Measurements from ENCODE around the gene SCGB2B2.
"Not testable (repeated sequence)": the region's sequence is repeated elsewhere in the genome, so short reads cannot be mapped to it uniquely, and the experiment has no call there.

Gene SCGB2B2, protein sequence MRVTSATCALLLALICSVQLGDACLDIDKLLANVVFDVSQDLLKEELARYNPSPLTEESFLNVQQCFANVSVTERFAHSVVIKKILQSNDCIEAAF

DNA sequence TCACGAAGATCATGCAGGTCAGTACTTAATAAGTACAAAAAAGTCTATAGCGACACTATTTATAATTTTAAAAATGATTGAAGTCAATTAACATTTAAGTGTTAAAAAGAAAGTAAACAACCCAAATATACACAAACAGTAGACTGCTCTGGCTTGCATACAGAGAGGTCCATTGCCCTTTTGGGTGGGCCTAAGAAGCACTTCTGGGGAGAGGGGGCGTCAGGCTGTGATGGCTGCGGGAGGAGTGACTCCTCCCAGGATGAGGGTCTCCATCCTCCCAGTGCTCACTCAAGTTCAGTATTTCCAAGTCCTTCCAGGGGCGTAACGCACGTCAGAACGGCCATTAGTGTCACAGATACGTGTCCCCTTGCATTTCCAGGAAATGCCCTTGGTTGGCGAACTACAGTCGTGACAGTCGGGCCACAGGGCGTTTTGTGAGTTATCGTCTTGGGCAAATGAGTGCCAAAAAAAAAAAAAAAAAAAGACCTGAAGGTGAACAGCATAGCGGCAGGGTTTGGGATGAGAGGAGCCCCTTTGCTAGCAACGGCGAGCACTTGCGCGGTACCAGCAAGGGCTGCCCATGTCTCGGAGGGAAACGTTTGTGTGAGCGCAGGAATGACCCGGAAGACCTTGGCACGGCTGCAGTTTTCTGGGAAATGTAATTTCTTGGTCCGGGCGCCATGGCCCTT, at the start of gene SCGB2B2:
TSS of gene SCGB2B2 (minus strand) at position 463 of the 689 bp plus-strand sequence. CDS start 82,596 bp downstream, outside the sequence.
- DNase-seq, result no peak
- in situ Hi-C loops (cut with MboI; ENCODE audit: low pct_unique_long_range_greater_than_20kb, low sequenced_read_pairs), result no loop called here

DNA sequence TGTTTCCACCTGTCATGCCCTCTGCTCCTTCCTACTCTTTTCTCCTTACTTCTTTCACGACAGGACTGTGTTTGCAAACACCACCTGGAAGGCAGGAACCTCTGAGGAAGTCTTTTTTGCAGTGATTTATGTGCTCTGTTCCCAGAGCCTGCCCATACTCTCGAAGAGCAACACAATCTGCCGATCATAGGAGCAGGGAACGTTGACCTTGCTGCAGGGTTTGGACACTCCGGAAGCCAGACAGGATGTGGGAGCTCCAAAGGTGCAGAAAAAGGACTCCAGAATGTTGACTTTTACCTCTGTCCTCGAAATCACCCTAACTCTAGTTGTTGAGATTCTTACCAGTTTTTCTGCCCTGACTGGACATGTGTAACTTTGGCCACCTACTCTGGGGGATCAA, 48.4 kb upstream of the SCGB2B2 start:
- in situ Hi-C loops (cut with MboI; ENCODE audit: low pct_unique_long_range_greater_than_20kb, low sequenced_read_pairs), result no loop called here
- no peak for DNase-seq

DNA sequence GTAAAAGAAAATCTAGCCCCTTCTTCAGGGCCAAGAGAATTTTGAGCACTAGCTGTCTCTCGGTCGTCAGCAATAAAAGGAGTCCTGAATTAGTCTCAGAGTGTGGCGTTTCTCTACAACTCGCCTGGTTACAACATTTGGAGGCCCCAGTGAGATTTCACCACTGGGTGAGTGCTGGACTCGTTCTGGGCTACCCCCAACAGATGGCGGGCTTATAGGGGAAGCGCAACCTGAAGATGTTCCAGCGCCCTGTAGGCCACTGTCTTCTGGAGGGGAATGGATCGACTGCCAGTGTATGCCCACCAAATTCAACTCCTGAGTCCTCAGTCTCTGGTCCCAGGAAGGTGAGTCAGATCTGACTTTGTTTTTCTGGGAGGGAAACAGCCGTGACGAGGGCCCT, 45.4 kb upstream of the SCGB2B2 start:
- DNase-seq, result no peak
- in situ Hi-C loops (cut with MboI; ENCODE audit: low pct_unique_long_range_greater_than_20kb, low sequenced_read_pairs), result no loop called here

DNA sequence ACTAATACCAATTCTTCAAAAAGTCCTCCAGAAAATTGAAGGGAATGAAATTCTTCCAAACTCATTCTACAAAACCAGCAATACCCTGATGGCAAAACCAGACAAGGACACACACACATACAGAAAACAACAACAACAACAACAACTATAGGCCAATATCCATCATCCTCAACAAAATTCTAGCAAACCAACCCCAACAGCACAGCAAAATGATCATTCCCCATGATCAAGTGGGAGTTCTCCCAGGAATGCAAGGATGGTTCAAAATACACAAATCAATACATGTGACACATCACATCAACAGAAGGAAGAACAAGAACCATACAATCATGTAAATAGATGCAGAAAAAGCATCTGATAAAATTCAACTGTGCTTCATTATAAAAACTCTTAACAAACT, 38.4 kb upstream of the SCGB2B2 start:
- DNase-seq, result no peak
- in situ Hi-C loops (cut with MboI; ENCODE audit: low pct_unique_long_range_greater_than_20kb, low sequenced_read_pairs), result no loop called here

DNA sequence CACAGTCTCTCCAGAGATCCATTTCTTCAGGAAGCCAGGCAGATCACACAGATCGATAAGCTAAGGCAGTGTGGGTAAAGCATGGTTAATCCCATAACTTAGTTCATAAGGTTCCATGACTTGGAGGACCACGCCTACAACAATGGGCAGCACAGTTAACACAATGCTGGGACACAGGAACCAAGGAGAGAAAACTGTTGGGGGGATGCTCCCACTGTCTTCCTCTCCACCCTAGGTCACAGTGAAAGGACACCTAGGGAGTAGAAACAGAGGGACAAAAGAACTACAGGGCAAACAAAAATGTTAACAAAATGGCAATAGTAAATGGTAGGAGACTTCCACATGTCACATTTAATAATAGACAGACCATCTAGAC, 36.3 kb upstream of the SCGB2B2 start:
- in situ Hi-C loops (cut with MboI; ENCODE audit: low pct_unique_long_range_greater_than_20kb, low sequenced_read_pairs), result no loop called here
- no peak for DNase-seq

DNA sequence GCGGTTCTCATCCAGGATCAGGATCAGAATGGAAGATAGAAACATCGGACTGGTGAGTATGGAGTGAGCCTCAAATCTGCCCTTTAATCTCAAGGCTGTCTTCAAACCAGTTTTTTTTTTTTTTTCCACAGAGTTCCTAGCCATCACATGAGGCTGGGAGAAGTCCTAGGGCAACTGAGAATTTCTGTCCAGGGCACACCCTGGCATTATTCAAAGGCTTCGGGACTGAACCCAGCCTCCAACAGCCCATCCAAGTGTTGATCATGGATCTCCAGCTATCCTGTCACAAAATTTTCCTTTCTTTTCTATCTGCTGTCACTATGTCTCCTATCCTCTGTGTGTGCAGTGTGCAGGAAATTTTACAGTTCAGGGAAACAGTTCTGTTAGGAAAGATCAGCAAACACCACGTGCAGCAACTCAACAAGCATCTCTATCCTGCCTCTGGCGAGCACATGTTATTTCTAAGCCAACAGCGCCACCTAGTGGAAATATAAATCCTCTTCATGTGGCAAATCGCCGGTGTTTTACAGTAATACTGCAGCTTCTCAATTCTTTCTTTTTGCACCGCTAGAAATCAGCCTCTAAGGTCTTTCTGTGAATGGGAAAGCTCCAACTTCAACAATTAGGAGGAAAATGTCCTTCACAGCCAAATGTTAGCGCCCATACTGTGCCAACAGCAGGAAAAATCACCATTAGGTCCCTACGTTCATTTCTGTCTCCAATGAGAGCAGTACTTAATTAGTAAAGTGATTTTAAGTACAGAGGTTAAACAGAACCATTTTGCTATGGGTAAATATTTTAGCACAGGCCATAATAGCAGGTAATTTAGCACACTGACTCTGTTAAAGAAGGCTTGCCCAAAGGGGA, 35.7 kb upstream of the SCGB2B2 start:
- in situ Hi-C loops (cut with MboI; ENCODE audit: low pct_unique_long_range_greater_than_20kb, low sequenced_read_pairs), result no loop called here
- peak; percentile 70 for DNase-seq

DNA sequence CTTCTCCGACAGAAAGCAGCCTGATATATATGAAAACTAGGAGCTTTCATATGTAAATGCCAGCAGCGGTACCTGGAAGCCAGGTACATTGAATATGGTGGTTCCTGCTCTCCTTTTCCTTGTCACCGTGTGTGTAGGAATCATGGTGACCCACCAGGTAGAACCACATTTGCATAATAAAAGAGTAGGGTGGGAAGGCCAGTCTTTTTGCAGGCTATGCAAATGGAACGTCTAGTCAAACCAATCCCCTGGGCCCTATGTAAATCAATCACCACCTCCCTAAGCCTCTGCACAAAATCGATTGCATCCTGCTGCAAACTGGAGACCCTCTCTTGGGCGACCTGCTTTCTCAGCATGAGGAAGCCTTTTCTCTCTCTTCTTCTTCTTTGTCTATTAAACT, 34.9 kb upstream of the SCGB2B2 start:
- in situ Hi-C loops (cut with MboI; ENCODE audit: low pct_unique_long_range_greater_than_20kb, low sequenced_read_pairs), result no loop called here
- no peak for DNase-seq

DNA sequence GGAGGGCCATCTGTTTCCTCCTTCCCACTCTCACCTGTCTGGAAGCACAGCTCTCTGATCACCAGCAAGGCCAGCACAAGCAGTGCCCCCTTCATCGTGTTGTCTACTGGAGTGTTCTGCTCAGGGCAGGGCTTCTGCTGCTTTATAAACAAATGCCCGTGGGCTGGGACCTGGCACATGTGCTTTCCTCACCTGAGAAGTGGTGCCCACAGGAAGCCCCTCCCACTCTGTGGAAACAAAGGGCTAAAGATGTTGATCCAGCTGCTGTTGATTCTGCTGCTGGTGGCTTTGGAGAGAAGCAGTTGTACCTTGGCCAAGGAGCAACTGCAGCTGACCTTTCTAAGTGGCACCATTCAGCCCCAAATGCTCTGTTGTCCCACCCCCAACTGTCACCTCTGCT, 30.7 kb upstream of the SCGB2B2 start:
- no peak for DNase-seq
- in situ Hi-C loops (cut with MboI; ENCODE audit: low pct_unique_long_range_greater_than_20kb, low sequenced_read_pairs), result no loop called here

DNA sequence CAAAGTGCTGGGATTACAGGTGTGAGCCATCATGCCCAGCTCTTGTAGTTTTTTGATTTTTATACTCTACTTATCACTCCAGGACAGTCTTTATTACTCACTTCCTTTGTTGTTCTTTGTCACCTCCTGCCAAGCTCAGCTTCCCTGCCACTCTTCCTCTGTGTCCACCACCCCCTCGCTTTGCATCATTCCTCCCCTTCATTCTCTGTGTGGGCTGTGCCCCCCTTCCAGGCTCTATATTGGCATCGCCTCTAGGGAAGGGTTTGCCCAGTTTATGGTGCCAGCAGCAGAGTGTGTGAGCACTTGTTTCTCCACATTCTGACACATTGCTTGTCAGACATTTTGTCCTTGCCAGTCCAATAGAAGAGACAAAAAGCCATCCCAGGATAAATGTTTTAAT, 15.6 kb upstream of the SCGB2B2 start:
- in situ Hi-C loops (cut with MboI; ENCODE audit: low pct_unique_long_range_greater_than_20kb, low sequenced_read_pairs), result no loop called here
- DNase-seq, result no peak

DNA sequence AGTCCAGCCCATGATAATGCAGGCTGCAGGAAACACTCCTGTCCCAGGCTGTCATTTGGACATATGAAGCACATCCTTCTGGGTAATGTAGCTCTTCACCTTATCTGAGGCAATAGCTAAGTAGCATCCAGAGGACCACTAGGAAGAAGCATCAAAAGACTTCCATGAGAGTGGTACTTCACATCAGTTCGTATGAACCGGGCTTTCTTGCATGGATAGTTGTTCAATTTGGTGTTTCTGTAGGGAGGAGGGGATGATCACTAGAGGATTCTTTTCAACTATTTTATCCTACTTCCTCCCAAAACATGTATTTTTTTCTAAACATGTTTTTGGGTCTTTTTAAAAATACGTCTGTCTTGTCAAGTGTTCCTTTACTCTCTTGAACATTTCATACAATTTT, 13.4 kb upstream of the SCGB2B2 start:
- no peak for DNase-seq
- in situ Hi-C loops (cut with MboI; ENCODE audit: low pct_unique_long_range_greater_than_20kb, low sequenced_read_pairs), result no loop called here

DNA sequence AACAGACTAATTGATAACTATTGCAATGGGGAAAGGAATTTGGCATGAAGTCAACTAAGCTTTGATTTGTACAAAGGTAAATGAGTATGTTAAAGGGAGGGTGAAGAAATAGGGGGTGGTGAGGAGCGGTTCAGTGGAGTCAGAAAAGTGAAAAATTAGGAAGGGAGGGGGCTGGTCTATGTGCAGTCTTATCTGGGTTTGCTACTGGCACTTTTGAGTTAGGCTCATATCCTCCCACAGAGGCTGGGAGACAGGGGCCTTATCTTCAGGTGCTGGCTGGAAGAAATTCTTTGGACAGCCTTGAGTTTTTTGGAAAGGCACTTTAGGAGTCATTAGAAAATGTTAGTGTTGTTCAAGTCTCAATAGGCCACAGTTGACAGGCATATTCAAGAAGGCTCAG, 11.6 kb upstream of the SCGB2B2 start:
- in situ Hi-C loops (cut with MboI; ENCODE audit: low pct_unique_long_range_greater_than_20kb, low sequenced_read_pairs), result no loop called here

DNA sequence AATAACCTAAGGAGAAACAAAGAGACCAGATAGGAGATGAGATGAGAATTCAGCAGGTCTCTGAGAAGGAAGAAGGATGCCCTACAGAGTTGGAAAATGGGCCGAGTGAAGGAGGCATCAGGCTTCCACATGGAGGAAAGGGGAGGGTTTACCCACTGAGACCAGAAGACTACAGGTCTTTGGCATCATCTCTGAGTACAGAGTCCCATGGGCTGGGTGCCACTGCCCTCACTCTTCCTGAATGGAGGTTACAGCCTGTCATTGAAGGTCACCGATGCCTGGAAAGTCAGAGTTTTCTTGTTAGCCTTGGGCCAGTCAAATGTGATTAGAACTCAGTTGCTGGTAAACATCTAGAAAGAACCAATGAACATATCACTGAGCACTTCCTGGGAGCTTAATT, 10.4 kb upstream of the SCGB2B2 start:
- in situ Hi-C loops (cut with MboI; ENCODE audit: low pct_unique_long_range_greater_than_20kb, low sequenced_read_pairs), result no loop called here
- no peak for DNase-seq

More for the DNA sequence above, 11.6 kb upstream of the SCGB2B2 start:
- no peak for DNase-seq

DNA sequence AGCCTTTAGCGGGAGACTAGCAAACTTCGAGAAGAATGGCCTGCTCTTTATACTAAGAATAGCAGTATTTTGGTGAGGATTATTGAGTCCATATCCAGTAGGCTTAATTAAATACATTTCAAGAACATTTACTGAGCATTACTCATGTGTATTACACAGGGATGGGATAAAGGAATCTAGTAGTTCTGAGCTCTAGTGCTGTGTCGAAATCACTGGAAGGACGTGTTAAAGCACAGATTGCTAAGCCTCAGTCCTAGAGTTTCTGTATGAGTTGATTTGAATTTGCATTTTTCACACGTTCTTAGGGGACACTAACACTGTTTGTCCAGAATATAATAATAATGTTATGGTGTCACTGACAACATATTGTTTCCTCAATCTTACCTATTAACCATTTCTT, 9.5 kb upstream of the SCGB2B2 start:
- in situ Hi-C loops (cut with MboI; ENCODE audit: low pct_unique_long_range_greater_than_20kb, low sequenced_read_pairs), result no loop called here
- no peak for DNase-seq

DNA sequence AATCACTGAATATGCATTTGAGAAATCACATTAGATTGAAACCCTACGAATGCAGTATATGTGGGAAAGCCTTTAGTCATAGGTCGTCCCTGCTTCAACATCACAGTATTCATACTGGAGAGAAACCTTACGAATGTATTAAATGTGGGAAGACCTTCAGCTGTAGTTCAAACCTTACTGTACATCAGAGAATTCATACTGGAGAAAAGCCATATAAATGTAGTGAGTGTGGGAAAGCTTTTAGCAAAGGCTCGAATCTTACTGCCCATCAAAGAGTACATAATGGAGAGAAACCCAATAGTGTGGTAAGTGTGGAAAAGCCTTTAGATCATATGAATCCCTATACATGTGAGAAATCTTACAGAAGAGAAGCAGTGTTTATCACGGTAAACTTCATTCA, 8.3 kb upstream of the SCGB2B2 start:
- DNase-seq; in situ Hi-C loops (cut with MboI; ENCODE audit: low pct_unique_long_range_greater_than_20kb, low sequenced_read_pairs): not testable (repeated sequence)

DNA sequence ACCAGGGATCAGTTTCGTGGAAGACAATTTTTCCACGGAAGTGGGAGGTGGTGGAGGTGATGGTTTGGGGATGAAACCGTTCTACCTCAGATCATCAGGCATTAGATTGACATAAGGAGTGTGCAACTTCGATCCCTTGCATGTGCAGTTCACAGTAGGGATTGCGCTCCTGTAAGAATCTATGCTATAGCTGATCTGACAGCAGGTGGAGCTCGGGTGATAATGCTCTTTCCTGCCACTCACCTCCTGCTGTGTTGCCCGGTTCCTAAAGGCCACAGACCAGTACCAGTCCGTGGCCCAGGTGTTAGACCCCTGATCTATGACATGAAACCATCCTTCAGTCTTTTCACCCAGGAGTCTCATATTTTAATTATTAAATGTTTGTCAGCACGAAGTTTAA, 4.5 kb upstream of the SCGB2B2 start:
- in situ Hi-C loops (cut with MboI; ENCODE audit: low pct_unique_long_range_greater_than_20kb, low sequenced_read_pairs), result no loop called here
- no peak for DNase-seq

DNA sequence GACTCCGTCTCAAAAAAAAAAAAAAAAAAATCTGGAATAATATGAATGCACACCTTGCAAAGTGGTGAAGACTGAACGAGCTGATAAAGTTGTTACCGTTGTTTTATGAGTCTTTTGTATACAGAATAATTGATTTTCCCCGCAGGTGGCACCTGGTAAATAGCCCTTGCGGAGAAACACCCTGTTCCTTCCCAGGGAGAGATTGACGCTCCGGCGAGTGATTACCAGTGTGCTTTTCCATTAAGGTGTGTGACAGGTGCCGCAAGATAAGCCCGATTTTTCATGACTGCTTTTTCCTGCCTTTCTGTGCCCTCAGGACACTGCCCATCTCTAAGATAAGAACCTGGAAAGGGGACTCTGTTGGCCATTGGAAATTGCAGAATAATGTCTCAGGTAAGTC, 1.5 kb upstream of the SCGB2B2 start:
- DNase-seq, result no peak
- in situ Hi-C loops (cut with MboI; ENCODE audit: low pct_unique_long_range_greater_than_20kb, low sequenced_read_pairs), result no loop called here

DNA sequence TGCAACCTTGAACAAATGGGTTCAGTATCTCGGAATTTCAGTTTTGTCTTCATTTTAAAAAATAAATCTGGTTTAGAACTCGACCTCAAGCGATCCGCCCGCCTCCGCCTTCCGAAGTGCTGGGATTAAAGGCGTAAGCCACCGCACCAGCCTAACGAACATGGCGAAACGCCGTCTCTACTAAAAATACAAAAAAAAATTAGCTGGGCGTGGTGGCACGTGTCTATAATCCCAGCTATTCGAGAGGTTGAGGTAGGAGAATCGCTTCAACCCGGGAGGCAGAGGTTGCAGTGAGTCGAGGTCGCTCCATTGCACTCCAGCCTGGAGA, 1.1 kb upstream of the SCGB2B2 start:
- DNase-seq, result no peak
- in situ Hi-C loops (cut with MboI; ENCODE audit: low pct_unique_long_range_greater_than_20kb, low sequenced_read_pairs), result no loop called here

DNA sequence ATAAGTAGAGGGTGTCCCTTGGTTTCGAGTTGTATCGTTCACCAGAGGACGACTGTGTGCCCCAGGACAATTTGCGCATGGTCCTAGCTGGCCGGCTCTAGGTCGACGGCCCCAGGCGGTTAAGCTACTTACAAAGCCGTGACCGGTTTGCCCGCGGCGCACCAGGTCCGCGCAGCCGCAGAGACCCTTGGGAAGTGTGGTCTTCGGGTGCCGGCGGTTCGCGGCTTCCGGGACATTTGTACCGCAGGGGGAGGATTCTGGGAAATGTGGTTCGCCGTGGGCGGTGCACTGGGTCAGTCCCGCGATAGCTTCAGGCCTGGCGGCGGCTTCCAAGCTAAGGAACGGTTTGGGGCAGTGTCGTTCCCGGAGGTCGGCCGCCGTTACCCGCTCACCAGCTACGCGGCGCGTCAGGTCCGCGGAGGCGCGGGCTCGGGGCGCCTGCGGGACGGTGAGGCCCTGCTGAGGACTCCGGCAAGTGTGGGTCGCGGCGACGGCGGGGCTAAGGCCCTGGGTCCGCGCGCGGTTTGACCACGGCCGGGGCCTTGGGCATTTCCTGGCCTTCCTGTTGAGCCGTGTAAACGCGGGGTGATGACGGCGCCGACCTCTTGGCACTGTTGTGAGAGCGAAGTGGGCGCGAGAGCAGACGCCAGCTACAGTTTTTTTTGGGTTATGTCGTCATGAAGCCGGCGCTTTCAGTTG, 576 bp upstream of the SCGB2B2 start, which contains the start of gene ZNF302:
TSS of gene ZNF302 (plus strand) at position 293 of the 699 bp plus-strand sequence. CDS start 1,127 bp downstream, outside the sequence.
- DNase-seq, result peak; percentile 97
- in situ Hi-C loops (cut with MboI; ENCODE audit: low pct_unique_long_range_greater_than_20kb, low sequenced_read_pairs), result no loop called here

DNA sequence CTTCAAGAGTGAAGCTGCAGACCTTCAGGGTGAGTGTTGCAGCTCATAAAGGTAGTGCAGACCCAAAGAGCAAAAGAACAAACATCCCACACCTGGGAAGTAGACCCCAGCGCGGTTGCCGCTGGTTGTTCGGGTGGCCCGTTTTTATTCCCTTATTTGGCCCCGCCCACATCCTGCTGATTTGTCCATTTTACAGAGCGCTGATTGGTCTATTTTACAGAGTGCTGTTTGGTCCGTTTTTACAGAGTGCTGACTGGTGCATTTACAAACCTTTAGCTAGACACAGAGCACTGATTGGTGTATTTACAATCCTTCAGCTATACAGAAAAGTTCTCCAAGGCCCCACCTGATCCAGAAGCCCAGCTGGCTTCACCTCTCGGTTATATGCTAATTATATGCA, 1.0 kb downstream of the SCGB2B2 start:
- DNase-seq, result no peak
- in situ Hi-C loops (cut with MboI; ENCODE audit: low pct_unique_long_range_greater_than_20kb, low sequenced_read_pairs), result no loop called here

DNA sequence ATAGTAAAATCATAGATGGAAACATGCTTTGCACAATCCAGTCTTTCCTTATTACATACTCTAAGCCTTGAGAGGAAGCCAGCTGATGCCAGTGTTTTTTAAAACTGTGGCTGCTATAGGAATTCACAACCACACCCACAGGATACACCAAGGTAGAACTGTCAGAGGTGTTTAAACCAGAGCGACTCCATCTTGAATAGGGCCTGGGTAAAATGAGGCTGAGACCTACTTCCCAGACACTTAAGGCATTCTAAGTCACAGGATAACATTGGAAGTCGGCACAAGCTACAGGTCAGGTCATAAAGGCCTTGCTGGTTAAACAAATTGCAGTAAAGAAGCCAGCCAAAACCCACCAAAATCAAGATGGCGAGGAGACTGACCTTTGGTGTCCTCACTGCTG, 1.7 kb downstream of the SCGB2B2 start:
- in situ Hi-C loops (cut with MboI; ENCODE audit: low pct_unique_long_range_greater_than_20kb, low sequenced_read_pairs), result no loop called here

More for the DNA sequence above, 1.7 kb downstream of the SCGB2B2 start:
- DNase-seq, result no peak
